Fibroblast of the aortic adventitia (primary cell): ENCODE data around the gene ILK. TPM values are rescaled to one million over a fixed set of nuclear protein-coding genes. Genes with fewer than 3 reads are reported as not detected.

ENCODE experiments used
- DNase-seq: peaks from one replicate; pipeline ENCODE4 v3.0.0-alpha.2; 2010; ENCODE audit warnings: low read depth
- H3K4me3 ChIP-seq: 2 replicates; pipeline ENCODE4 v1.5.1; 2011; ENCODE audit warnings: low read depth, mild to moderate bottlenecking, control low read depth, low read length, moderate library complexity
- total RNA-seq: library from RNA; depleted of rRNA; stranded (reverse); fragments of >200 nt; gene quantifications from 2 replicates; pipeline ENCODE4 v1.2.3, GENCODE V29; 2012; ENCODE audit warnings: low replicate concordance
- TF ChIP-seq, protein P1 (sequence below): IDR thresholded peaks from 2 replicates; pipeline ENCODE4 v1.5.1; 2011; ENCODE audit warnings: mild to moderate bottlenecking, low read length, control low read depth, inconsistent platforms; ENCODE audit not compliant: insufficient read depth

The ILK gene
- total RNA-seq, 1 donor, result 145 TPM

DNA sequence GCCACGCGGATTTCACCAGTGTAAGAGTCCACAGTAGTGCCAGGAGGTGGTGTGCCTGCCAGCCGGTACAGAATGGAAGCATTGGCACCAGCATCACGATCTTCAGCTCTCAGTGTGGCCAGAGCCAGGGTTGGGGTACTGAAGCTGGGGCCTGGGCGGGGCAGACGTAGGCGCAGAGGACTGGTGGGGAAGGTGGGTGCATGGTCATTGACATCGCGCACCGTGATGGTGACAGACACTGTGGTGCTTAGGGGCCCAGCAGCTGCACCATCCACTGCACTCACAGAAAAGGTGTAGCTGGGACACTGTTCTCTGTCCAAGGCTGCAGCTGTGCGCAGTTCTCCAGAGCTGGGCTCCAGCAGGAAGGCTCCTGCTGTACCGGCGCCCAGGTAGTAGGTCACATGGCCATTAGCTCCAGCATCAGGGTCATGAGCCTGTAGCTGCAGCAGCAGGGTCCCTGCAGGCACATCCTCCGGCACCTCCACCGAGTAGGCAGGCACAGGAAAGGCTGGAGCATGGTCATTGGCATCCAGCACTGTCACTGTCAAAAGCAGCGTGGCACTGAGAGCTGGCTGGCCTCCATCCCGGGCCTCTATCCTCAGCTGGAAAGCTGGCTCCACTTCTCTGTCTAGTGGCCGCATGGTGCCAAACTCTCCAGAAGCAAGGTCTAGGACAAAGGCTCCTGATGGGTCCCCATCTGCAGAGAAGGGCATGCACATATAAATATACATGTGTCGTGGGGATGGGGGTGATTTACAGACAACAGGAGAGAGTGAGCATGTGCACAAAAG, 23.6 kb downstream of the ILK start:
- H3K4me3 ChIP-seq, result no peak overlapping the region
- no peak for DNase-seq
- TF ChIP-seq, protein P1, sequence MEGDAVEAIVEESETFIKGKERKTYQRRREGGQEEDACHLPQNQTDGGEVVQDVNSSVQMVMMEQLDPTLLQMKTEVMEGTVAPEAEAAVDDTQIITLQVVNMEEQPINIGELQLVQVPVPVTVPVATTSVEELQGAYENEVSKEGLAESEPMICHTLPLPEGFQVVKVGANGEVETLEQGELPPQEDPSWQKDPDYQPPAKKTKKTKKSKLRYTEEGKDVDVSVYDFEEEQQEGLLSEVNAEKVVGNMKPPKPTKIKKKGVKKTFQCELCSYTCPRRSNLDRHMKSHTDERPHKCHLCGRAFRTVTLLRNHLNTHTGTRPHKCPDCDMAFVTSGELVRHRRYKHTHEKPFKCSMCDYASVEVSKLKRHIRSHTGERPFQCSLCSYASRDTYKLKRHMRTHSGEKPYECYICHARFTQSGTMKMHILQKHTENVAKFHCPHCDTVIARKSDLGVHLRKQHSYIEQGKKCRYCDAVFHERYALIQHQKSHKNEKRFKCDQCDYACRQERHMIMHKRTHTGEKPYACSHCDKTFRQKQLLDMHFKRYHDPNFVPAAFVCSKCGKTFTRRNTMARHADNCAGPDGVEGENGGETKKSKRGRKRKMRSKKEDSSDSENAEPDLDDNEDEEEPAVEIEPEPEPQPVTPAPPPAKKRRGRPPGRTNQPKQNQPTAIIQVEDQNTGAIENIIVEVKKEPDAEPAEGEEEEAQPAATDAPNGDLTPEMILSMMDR, result no peak

DNA sequence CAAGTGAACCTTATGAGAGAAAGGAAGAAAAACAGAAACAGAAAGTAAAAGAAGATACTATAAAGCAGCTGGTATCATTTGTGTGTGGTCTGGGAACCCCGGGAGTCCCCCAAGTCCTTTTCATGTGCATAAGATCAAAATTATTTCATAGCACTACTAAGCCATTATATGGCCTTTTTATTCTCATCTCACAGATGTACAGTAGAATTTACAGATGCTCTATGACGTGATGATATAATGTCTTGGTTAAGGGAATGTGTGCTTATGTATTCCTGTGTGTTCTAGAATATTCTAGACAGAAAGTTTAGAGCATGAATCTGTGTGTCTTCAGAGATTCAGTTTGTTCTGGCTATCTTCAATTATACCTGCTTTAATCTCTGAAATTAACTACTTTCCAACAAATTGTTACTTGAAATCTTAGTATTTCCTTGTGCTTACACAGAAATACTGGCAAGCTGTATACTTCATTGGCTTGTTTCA, 24.2 kb downstream of the ILK start:
- TF ChIP-seq, protein P1, result no peak
- DNase-seq, result no peak
- no peak overlapping the region for H3K4me3 ChIP-seq

GRCh38 chr11:6628526-6628925, 25.0 kb downstream of the ILK start:
- TF ChIP-seq, protein P1, result no peak
- no peak overlapping the region for H3K4me3 ChIP-seq
- DNase-seq, result no peak

DNA sequence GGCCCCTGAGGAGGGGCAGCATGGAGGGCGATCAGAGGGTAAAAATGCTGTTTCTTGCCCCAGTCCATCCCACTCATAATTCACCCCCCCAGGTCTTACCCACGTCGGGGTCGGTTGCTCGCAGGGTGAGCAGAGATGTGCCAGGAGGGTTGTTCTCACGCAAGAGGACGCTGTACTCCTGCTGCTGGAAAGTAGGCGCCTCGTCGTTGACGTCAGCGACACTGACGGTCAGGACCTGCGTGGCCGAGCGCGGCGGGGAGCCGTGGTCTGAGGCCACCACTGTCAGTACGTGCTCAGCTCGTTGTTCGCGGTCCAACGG, 26.0 kb downstream of the ILK start:
- TF ChIP-seq, protein P1, result no peak
- DNase-seq, result no peak
- H3K4me3 ChIP-seq, result no peak overlapping the region

GRCh38 chr11:6629892-6630631, 26.5 kb downstream of the ILK start:
- no peak for DNase-seq
- TF ChIP-seq, protein P1, result no peak
- no peak overlapping the region for H3K4me3 ChIP-seq

GRCh38 chr11:6630632-6631291, 27.2 kb downstream of the ILK start:
- DNase-seq, result no peak
- no peak overlapping the region for H3K4me3 ChIP-seq
- TF ChIP-seq, protein P1, result no peak
